ENCODE results near the gene BACH2. TPM values are rescaled to one million over a fixed set of nuclear protein-coding genes. Genes with fewer than 3 reads are reported as not detected.

Gene BACH2
- total and polyA plus RNA-seq, 10 of the 15 experiments (the other 5 are each of a cell fraction or from before 2014, with no cell fraction given), result 0.03 to 0.28 (median 0.04) TPM; not detected in 3

DNA sequence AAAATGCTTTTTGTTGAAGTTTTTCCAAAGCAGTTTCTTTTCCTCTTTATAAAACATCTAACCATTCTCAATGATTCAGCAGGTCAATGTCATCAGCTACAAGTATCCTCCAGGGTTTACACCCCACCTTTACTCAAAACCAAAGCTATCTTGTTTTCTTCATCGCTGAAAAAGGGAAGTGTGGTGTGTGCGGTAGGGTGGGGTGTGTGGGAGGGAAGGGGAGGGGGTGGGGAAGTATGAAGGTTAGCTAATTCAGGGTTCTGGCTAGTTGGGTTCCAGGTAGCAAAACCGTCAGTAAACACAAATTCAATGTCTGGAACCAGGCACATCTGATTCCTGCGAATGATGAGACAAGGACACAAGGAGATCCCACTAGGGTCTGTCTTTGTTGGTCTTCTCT lies 212.8 kb downstream of the BACH2 start (continued):
- no peak for TF ChIP-seq RB1 (IDR thresholded peaks at IDR 0.05; ENCODE audit: borderline replicate concordance)
- 0 out of 2 replicates have a peak, but pooled peaks have one; percentile 32 for TF ChIP-seq DPF2 (IDR thresholded peaks at IDR 0.05)
- no peak for TF ChIP-seq MTA3 (IDR thresholded peaks at IDR 0.05; ENCODE audit: borderline replicate concordance, low read length)
- TF ChIP-seq ZBTB11 (CRISPR knock-in tag; IDR thresholded peaks at IDR 0.05), result no peak
- no peak for TF ChIP-seq TCF3 (IDR thresholded peaks at IDR 0.05; ENCODE audit: borderline replicate concordance, insufficient read depth, low read depth, low read length)
- no peak for TF ChIP-seq SMC3 (IDR thresholded peaks at IDR 0.05; ENCODE audit: borderline replicate concordance, low read length)
- TF ChIP-seq RAD51 (IDR thresholded peaks at IDR 0.05), result no peak
- TF ChIP-seq ZNF592 (IDR thresholded peaks at IDR 0.05), result no peak
- TF ChIP-seq SRF (IDR thresholded peaks at IDR 0.05; ENCODE audit: low read depth in 2 of 2, low read length in 2 of 2), result no peak
- TF ChIP-seq, protein P1, sequence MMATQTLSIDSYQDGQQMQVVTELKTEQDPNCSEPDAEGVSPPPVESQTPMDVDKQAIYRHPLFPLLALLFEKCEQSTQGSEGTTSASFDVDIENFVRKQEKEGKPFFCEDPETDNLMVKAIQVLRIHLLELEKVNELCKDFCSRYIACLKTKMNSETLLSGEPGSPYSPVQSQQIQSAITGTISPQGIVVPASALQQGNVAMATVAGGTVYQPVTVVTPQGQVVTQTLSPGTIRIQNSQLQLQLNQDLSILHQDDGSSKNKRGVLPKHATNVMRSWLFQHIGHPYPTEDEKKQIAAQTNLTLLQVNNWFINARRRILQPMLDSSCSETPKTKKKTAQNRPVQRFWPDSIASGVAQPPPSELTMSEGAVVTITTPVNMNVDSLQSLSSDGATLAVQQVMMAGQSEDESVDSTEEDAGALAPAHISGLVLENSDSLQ (IDR thresholded peaks at IDR 0.05), result no peak
- no peak for TF ChIP-seq ATF7 (IDR thresholded peaks at IDR 0.05; ENCODE audit: low read depth)
- no peak for TF ChIP-seq RELB (IDR thresholded peaks at IDR 0.05; ENCODE audit: low read depth)
- TF ChIP-seq ETV6 (conservative IDR thresholded peaks at IDR 0.05 in 1 of 2, IDR thresholded peaks at IDR 0.05 in 1 of 2; ENCODE audit: borderline replicate concordance in 1 of 2, low read depth in 1 of 2), result no peak
- TF ChIP-seq RCOR1 (conservative IDR thresholded peaks at IDR 0.05; ENCODE audit: low read depth, low read length), result no peak
- TF ChIP-seq, protein P2, sequence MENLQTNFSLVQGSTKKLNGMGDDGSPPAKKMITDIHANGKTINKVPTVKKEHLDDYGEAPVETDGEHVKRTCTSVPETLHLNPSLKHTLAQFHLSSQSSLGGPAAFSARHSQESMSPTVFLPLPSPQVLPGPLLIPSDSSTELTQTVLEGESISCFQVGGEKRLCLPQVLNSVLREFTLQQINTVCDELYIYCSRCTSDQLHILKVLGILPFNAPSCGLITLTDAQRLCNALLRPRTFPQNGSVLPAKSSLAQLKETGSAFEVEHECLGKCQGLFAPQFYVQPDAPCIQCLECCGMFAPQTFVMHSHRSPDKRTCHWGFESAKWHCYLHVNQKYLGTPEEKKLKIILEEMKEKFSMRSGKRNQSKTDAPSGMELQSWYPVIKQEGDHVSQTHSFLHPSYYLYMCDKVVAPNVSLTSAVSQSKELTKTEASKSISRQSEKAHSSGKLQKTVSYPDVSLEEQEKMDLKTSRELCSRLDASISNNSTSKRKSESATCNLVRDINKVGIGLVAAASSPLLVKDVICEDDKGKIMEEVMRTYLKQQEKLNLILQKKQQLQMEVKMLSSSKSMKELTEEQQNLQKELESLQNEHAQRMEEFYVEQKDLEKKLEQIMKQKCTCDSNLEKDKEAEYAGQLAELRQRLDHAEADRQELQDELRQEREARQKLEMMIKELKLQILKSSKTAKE (IDR thresholded peaks at IDR 0.05; ENCODE audit: low read depth, poor library complexity, severe bottlenecking), result no peak
- no peak for TF ChIP-seq CHD1 (IDR thresholded peaks at IDR 0.05; ENCODE audit: low read depth, low read length)
- TF ChIP-seq EGR1 (IDR thresholded peaks at IDR 0.05; ENCODE audit: borderline replicate concordance in 1 of 2, low read depth in 2 of 2, low read length in 2 of 2), result peak in 1 of 2 experiments; percentile 58; a peak in 1 of 3 replicates
